Nephron progenitor cell (in vitro differentiated cells): ENCODE results near the gene TFE3.
"Not testable (repeated sequence)": the region's sequence is repeated elsewhere in the genome, so short reads cannot be mapped to it uniquely, and the experiment has no call there.

Source experiments
- DNase-seq: peaks from one replicate; pipeline ENCODE4 v3.0.0; 2021
- H3K27ac Mint-ChIP-seq: 2 replicates; pipeline ENCODE4 v1.8.0; 2021; ENCODE audit warnings: mild to moderate bottlenecking, moderate library complexity, mixed read lengths
- H3K27me3 Mint-ChIP-seq: 2 replicates; pipeline ENCODE4 v1.8.0; 2021; ENCODE audit warnings: mild to moderate bottlenecking, low read depth, mixed read lengths; ENCODE audit not compliant: poor library complexity
- H3K36me3 Mint-ChIP-seq: 2 replicates; pipeline ENCODE4 v1.8.0; 2021; ENCODE audit warnings: low read depth, mixed read lengths
- H3K4me1 Mint-ChIP-seq: 2 replicates; pipeline ENCODE4 v1.8.0; 2021; ENCODE audit warnings: mixed read lengths
- H3K4me3 Mint-ChIP-seq: 2 replicates; pipeline ENCODE4 v1.8.0; 2021; ENCODE audit warnings: mild to moderate bottlenecking, moderate library complexity, mixed read lengths
- H3K9me3 Mint-ChIP-seq: 2 replicates; pipeline ENCODE4 v1.8.0; 2021; ENCODE audit warnings: mild to moderate bottlenecking, moderate library complexity, mixed read lengths
- TF ChIP-seq, protein P1 (sequence below): fragments of 200-600 bp; sonication (generic); IDR thresholded peaks from 2 replicates; pipeline ENCODE4 v1.5.0; 2021; ENCODE audit warnings: antibody characterized with exemption

Gene TFE3

DNA sequence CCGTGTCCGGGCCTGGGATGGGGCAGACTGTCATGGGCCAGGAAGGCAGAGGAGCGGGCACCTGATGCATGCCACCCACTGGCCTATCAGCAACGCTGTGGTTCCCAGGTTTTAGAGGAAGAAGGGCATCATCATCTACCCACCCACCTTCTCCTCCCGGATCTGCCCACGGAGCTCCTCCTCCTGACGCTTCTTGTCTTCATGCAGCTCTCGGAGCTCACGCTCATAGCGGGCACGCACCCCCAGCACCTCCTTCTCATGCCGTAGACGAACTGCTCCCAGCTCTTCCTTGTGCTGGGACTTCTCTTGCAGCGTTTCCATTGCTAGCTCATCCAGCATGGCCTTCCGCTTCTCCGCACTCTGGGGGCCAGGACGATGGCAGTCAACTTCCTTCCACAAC lies 60.1 kb downstream of the TFE3 start:
- no peaks in the 10 kb centered on the region for H3K27me3 Mint-ChIP-seq
- H3K27ac Mint-ChIP-seq: no peak overlapping the region
- TF ChIP-seq, protein P1, sequence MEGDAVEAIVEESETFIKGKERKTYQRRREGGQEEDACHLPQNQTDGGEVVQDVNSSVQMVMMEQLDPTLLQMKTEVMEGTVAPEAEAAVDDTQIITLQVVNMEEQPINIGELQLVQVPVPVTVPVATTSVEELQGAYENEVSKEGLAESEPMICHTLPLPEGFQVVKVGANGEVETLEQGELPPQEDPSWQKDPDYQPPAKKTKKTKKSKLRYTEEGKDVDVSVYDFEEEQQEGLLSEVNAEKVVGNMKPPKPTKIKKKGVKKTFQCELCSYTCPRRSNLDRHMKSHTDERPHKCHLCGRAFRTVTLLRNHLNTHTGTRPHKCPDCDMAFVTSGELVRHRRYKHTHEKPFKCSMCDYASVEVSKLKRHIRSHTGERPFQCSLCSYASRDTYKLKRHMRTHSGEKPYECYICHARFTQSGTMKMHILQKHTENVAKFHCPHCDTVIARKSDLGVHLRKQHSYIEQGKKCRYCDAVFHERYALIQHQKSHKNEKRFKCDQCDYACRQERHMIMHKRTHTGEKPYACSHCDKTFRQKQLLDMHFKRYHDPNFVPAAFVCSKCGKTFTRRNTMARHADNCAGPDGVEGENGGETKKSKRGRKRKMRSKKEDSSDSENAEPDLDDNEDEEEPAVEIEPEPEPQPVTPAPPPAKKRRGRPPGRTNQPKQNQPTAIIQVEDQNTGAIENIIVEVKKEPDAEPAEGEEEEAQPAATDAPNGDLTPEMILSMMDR: no peak
- peaks cover 46% of the 10 kb centered on the region for H3K9me3 Mint-ChIP-seq
- DNase-seq: no peak
- no peaks in the 10 kb centered on the region for H3K4me1 Mint-ChIP-seq
- H3K4me3 Mint-ChIP-seq: no peak overlapping the region
- H3K36me3 Mint-ChIP-seq: peaks cover 58% of the 10 kb centered on the region

DNA sequence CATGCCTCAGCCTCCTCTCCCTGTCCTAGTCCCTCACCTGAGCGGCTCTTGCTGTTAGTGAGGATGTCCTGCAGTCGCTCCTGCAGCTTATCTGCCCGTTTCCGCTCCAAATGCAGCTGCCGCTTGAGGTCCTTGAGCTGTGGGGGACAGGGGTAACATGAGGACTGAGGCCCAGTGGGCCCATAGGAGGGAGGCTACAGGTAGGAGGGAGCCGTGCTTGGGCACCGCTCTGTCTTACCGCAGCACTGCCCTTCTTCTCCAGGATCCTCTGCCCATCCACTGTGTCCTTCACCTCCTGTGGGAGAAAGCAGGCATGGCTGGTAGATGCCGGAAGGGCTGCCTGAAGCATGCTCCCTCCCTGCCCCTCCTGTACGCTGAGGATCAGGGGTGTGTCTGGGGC lies 62.0 kb downstream of the TFE3 start:
- no peaks in the 10 kb centered on the region for H3K27me3 Mint-ChIP-seq

DNA sequence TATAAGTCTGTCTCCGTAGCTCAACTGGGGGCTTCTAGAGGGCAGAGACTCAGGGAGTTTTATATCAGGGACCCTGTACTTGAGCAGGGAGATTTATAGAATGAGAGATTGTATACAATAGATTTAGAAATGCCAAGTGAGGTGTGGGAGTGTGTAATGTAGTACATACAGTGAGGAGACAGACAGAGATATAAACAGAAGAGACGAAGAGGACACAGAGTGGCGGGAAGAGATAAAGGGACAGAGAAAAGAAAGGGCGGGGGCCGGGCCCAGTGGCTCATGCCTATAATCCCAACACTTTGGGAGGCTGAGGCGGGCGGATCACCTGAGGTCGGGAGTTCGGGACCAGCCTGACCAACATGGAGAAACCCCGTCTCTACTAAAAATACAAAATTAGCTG lies 62.8 kb downstream of the TFE3 start:
- not testable (repeated sequence) for H3K4me1 Mint-ChIP-seq, H3K27ac Mint-ChIP-seq, DNase-seq, H3K4me3 Mint-ChIP-seq, H3K27me3 Mint-ChIP-seq
- H3K9me3 Mint-ChIP-seq: peaks cover 46% of the 10 kb centered on the region
- peaks cover 59% of the 10 kb centered on the region for H3K36me3 Mint-ChIP-seq

More for the DNA sequence above, 62.0 kb downstream of the TFE3 start:
- no peak overlapping the region for H3K4me3 Mint-ChIP-seq
- H3K36me3 Mint-ChIP-seq: peaks cover 60% of the 10 kb centered on the region
- no peak for DNase-seq
- no peak overlapping the region for H3K27ac Mint-ChIP-seq
- H3K4me1 Mint-ChIP-seq: no peaks in the 10 kb centered on the region
- peaks cover 47% of the 10 kb centered on the region for H3K9me3 Mint-ChIP-seq
- TF ChIP-seq, protein P1: no peak
